Measurements from ENCODE around the gene RNF223.

Gene RNF223

DNA sequence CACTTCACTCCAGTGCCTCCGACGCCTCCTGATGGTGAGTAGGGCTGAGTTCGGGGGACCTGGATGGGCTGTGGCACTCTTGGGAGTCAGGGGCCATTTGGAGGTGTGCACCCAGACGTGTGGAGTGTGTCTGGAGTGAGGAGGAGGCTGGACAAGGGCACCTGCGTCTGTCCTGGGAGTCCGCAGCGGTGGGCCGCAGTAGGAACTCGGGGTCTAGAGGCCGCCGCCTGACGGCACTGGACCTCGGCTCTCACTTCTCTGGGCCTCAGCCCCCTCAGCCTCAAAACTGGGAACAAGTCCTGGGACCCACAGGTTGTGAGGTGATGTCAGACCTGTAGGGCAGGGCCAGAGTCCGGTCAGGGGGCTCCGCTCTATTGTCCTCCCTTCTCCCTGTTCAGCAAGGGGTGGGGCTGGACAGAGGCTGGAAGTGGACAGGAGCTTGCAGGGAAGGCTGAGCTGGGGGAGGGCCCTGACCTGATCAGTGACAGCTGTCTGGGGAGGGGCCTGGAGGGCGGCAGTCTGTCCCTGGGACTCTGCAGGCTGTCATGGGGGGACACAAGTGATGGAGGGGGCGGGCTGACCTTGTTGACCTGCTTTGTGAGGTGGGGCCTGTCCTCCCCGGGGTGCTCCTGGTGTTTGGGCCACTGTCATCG lies 38.7 kb downstream of the RNF223 start:
- TF ChIP-seq, protein P1, sequence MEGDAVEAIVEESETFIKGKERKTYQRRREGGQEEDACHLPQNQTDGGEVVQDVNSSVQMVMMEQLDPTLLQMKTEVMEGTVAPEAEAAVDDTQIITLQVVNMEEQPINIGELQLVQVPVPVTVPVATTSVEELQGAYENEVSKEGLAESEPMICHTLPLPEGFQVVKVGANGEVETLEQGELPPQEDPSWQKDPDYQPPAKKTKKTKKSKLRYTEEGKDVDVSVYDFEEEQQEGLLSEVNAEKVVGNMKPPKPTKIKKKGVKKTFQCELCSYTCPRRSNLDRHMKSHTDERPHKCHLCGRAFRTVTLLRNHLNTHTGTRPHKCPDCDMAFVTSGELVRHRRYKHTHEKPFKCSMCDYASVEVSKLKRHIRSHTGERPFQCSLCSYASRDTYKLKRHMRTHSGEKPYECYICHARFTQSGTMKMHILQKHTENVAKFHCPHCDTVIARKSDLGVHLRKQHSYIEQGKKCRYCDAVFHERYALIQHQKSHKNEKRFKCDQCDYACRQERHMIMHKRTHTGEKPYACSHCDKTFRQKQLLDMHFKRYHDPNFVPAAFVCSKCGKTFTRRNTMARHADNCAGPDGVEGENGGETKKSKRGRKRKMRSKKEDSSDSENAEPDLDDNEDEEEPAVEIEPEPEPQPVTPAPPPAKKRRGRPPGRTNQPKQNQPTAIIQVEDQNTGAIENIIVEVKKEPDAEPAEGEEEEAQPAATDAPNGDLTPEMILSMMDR (IDR thresholded peaks at IDR 0.05; ENCODE audit: low read depth, low read length): peak; percentile 3
- TF ChIP-seq, protein P2, sequence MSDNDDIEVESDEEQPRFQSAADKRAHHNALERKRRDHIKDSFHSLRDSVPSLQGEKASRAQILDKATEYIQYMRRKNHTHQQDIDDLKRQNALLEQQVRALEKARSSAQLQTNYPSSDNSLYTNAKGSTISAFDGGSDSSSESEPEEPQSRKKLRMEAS (IDR thresholded peaks at IDR 0.05; ENCODE audit: low read depth, low read length): no peak
- H3K4me3 ChIP-seq (ENCODE audit: low read depth, low read length): no peak overlapping the region
- no peak for DNase-seq (ENCODE audit: low read depth)

GRCh38 chr1:1034439-1034781 lies 39.7 kb downstream of the RNF223 start:
- H3K4me3 ChIP-seq (ENCODE audit: low read depth, low read length): no peak overlapping the region
- TF ChIP-seq, protein P2 (IDR thresholded peaks at IDR 0.05; ENCODE audit: low read depth, low read length): no peak
- TF ChIP-seq MYC (IDR thresholded peaks at IDR 0.05; ENCODE audit: low read depth, low read length) (no peak), POLR2A (IDR thresholded peaks at IDR 0.05; ENCODE audit: extremely low read depth, insufficient read length) (no peak)
- TF ChIP-seq, protein P1 (IDR thresholded peaks at IDR 0.05; ENCODE audit: low read depth, low read length): no peak

DNA sequence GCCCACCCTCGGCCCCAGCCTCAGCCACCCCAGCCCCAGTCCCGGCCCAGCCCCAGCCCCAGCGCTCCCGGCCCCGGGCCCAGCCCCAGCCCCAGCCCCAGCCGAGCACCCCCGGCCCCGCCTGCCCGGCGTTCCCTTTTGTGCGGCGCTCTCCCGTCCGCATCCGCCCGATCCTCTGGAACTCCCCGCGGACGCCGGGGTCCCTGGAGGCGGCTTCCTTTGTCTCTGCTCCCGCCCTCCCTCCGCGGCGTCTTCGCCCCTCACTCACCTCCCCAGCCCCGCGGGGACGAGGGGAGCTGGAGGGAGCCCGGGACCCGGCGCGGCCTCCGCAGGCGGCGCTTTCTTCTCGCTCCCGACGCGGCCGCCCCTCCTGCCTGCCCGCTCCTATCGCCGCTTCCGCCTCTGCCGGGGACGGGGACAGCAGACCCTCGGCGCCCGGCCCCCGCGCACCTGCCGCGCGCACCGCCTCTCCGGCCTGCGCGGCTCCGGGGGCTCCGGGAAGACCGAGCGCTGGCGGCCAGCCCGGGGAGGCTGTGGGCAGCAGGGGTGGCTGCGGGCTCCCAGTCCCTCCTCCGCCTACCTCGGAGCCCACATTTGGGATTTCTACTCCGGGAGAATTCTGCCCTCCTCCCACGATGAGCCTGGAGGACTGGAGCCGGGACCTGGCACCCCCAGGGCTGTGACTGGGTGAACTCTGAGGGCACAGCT lies 40.2 kb downstream of the RNF223 start:
- no peak overlapping the region for H3K4me3 ChIP-seq (ENCODE audit: low read depth, low read length)
- peak; percentile 51 for DNase-seq (ENCODE audit: low read depth)
- TF ChIP-seq, protein P2 (IDR thresholded peaks at IDR 0.05; ENCODE audit: low read depth, low read length): no peak
- TF ChIP-seq MYC (IDR thresholded peaks at IDR 0.05; ENCODE audit: low read depth, low read length) (no peak), POLR2A (IDR thresholded peaks at IDR 0.05; ENCODE audit: extremely low read depth, insufficient read length) (no peak)
- TF ChIP-seq, protein P1 (IDR thresholded peaks at IDR 0.05; ENCODE audit: low read depth, low read length): no peak

More at GRCh38 chr1:1034439-1034781, 39.7 kb downstream of the RNF223 start:
- no peak for DNase-seq (ENCODE audit: low read depth)

DNA sequence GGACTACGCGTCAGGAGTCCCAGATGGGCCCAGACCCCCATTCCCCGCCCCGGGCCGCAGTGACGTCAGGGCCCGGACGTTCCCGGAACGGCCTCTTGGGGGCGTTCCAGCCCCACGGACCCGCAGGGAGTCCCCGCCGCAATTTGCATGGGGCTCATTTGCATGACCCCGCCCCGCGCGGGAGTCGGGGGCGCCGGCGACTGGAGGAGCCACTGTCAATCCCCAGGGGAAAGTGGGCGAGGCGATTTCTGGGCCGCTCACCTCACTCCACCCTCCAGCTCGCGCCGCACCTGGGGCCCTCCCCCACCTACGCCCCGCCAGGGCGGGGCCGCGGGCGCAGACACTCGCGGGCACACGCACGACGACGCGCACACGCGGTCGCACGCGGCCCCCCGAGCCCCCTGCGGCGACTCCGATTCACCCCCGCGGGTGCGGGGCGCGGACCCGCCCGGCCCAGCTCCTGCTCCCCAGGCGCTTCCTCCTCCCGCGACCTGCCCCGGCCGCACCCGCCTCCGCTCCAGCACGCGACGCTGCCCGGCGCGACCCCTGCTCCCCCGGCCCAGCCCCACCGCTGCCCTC lies 41.0 kb downstream of the RNF223 start:
- no peak overlapping the region for H3K4me3 ChIP-seq (ENCODE audit: low read depth, low read length)
- TF ChIP-seq, protein P1 (IDR thresholded peaks at IDR 0.05; ENCODE audit: low read depth, low read length): peak; percentile 60
- TF ChIP-seq MYC (IDR thresholded peaks at IDR 0.05; ENCODE audit: low read depth, low read length): peak; percentile 5; the same call in 1 of the 2 replicates
- TF ChIP-seq, protein P2 (IDR thresholded peaks at IDR 0.05; ENCODE audit: low read depth, low read length): no peak
- TF ChIP-seq POLR2A (IDR thresholded peaks at IDR 0.05; ENCODE audit: extremely low read depth, insufficient read length): no peak
- DNase-seq (ENCODE audit: low read depth): peak; percentile 93

- TF ChIP-seq MYC (IDR thresholded peaks at IDR 0.05; ENCODE audit: low read depth, low read length): no peak
- TF ChIP-seq, protein P2 (IDR thresholded peaks at IDR 0.05; ENCODE audit: low read depth, low read length): no peak
- no peak for TF ChIP-seq POLR2A (IDR thresholded peaks at IDR 0.05; ENCODE audit: extremely low read depth, insufficient read length)
- TF ChIP-seq, protein P1 (IDR thresholded peaks at IDR 0.05; ENCODE audit: low read depth, low read length): no peak
- DNase-seq (ENCODE audit: low read depth): no peak
- no peak overlapping the region for H3K4me3 ChIP-seq (ENCODE audit: low read depth, low read length)
Observed at GRCh38 chr1:1032424-1032823, 41.7 kb downstream of the RNF223 start.

Measured in NB4 (cell line).